Esophagus squamous epithelium (tissue), 4 donors: ENCODE measurements around the gene B4GALT5.

Experiments
- CTCF ChIP-seq, 6 experiments: fragments of 450-650 bp in 4 of 6; fragments of 200-600 bp in 2 of 6; sonication (generic) in 2 of 6; IDR thresholded peaks; one replicate each; pipeline ENCODE4 v1.5.1; 2016 to 2019; ENCODE audit warnings: antibody characterized with exemption in 6 of 6, mild to moderate bottlenecking in 4 of 6, moderate library complexity in 4 of 6
- POLR2A ChIP-seq, 4 donors: fragments of 450-650 bp; IDR thresholded peaks; one replicate each; pipeline ENCODE4 v1.6.1; 2017; ENCODE audit warnings: antibody characterized with exemption in 4 of 4, mild to moderate bottlenecking in 4 of 4, moderate library complexity in 3 of 4

- TF ChIP-seq CTCF (IDR thresholded peaks at IDR 0.05) (no peak), POLR2A (IDR thresholded peaks at IDR 0.05) (no peak)
Observed at GRCh38 chr20:49620364-49621240, 93.1 kb downstream of the B4GALT5 start.
